GM18858 (cell line): ENCODE measurements around the gene TTLL10.

Experiments used
- ATAC-seq: cut with Tn5 transposase; IDR thresholded peaks from one replicate; pipeline ENCODE4 v1.9.1; 2021; ENCODE audit not compliant: unreplicated experiment

Gene TTLL10, protein sequence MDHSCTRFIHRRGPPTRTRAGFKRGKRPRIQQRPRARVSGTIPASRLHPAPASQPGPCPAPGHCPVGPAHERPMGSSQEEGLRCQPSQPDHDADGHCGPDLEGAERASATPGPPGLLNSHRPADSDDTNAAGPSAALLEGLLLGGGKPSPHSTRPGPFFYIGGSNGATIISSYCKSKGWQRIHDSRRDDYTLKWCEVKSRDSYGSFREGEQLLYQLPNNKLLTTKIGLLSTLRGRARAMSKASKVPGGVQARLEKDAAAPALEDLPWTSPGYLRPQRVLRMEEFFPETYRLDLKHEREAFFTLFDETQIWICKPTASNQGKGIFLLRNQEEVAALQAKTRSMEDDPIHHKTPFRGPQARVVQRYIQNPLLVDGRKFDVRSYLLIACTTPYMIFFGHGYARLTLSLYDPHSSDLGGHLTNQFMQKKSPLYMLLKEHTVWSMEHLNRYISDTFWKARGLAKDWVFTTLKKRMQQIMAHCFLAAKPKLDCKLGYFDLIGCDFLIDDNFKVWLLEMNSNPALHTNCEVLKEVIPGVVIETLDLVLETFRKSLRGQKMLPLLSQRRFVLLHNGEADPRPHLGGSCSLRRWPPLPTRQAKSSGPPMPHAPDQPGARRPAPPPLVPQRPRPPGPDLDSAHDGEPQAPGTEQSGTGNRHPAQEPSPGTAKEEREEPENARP

DNA sequence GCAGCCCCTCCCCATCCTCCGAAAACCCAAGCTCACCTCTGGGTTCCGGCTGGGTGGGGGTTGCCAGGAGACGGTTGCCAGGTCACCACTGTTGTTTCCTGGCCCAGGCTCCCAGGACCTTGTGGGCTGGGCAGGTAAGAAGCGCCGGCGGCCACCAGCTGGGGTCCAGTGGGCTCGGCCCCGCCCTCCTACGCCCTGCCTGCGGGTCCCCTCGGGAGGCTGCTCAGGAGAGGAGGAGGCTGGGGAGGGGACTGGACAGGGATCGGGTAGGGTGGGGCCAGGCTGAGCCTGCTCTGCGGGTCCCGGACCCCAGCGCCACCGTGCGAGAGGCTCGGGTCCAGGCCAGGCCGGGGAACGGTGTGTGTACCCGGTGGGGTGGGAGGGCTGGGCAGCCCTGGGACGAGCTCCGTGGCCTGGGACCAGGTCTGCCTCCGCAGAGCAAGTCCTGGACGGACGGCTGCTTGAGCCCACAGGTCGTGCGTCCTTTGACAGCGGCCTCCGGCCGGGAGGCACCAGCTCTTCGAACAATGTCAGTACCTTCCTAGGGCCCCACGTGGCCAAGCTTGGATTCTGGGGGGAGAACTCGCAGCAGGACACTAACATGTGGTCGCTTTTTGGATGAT, at the start of gene TTLL10:
Gene TTLL10, plus strand, starts transcription at position 88 of the 623 bp plus-strand sequence. CDS start 5,336 bp downstream, outside the sequence.
- ATAC-seq = no peak

DNA sequence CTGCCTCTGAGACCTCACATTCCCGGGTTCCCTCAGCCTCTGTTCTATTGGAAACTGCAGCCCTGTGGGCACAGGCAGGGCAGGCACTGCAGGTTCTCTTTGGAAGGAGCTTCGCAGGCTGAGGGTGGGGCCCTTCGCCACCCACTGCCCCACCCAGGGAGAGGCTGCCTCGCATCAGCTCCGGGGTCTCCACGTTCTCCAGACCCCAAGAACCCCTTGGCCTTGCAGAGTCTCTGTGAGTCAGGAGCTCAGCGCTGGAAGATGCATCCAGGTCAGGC, 49.2 kb upstream of the TTLL10 start:
- no peak for ATAC-seq

DNA sequence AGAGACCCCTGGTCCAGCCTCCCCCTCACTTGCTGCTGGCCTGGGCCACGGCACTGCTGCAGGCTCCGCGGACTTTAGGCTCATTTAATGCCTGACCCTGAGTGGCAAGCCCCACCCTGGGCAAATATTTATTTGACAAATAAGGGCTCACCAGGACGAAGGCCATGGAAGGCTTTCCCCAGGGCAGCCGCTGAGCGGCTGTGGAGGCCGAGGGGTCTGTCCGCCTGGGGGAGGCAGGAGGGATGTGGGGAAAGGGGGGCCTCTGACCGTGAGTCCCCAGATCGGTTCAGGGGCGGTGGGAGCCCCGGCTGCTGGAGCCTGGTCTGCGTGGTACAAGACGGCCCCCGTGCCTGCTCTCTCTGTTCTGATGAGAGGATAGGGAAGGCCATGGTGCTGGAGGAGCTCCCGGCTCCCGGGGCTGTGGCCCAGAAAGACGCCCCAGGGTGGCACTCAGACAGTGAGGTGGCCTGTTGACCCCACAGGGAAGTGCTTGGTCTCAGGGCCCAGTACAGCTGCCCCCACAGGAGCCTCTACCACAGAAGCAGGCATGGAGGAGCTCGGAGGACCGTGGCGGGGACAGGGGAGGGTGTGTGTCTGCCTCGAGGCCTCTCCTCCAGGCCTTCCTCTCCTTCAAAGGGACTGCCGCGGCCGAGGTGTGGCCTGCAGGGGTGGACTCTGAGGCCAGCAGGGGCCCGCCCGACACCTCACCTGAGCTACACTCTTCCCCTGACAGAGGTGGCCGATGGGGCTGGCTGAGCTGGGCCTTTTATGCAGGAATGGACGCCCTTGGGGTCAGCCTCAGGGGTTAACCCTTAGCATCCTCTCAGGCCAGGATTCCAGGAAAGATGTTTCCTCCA, 48.7 kb upstream of the TTLL10 start:
- no peak for ATAC-seq

DNA sequence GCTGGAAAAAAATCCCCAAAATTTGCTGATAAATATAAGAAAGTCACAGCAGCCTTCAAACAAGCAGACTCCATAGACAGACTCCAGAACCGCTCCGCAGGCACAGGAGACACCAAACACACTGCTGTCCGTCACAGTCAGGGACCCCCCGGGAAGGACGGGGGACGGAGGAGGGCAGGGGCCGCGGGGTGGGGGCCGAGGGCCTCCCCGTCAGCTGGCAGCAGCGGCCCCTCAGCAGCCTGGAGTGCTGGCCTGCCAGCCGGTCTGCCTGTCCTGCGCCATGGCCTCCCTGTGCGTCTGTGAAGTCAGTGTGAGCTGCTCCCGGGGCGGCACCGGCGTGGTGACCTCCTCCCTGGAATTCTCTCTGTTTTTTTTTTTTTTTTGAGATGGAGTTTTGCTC, 47.7 kb upstream of the TTLL10 start:
- ATAC-seq = no peak

DNA sequence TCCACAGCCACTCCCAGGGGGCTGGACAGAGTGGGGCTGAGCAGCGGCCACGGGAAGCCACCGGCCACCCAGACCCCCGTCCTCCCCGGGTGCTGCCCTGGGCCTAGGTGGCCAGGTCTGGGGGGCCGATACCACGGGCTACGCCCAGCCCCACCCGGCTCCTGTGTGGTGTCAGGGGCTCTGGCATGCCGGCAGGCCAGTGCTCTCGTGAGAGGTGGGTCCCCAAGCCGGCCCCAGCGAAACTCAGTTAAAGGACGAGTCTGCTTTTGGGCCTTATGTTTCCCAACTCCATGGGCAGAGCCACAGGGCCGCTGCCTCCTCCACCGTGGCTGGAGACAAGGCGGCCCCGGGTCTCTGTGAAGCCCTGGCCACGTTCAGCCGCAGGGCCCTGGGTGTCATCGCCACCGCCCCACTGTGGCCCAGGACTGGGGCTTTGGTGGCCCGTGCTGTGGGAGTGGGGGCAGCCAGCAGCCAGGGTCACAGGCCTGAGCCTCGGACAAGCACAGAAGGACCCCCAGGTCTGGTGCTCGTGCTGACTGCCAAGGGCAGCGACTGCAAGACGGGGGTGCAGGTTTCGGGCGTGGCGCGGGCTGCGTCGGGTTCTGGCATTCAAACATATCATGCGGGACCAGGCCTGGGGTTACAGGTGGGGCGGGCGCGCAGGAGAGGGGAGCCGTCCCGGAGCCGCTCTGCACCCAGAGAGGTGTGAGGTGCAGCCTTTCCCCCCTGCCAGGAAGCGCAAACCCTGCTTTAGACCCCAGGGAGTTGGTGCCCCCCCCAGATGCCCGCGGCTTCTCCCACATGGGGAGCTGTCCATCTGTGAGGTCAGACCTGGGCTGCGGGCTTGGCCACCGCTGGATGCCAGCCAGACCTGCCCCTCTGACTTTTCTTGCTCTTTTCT, 45.9 kb upstream of the TTLL10 start:
- ATAC-seq = no peak

DNA sequence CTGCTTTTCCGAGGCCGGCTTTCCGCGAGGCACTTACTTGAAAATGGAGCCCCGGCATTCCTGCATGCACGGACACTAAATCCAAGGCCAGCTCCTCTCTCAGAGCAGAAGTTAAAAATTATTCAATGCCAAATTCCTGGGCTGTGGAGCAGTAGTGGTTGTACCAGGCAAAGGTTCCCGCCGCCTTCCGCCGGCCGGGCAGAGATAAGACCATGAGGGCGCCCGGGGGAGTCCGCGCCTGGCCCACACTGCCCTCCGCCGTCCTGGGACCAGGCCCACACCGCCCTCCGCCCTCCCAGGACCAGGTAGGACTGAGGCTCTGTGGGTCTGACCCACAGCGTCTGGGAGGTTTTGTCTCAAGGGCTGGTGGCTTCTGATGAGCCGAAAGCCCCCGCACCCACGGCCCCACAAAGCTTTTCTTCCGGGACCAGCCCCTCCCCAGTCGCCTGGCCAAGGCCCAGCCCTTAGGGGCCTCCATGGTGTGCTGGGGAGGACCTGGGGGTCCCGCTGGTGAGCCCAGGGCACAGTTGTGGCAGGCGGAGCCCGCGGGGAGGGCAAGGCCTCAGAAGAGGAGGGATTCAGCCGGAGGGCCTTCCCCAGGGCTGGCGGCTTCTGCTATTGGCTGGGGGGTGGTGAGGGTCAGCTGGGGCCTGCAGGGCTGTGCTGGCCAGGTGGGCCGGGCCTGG, 45.1 kb upstream of the TTLL10 start:
- ATAC-seq = no peak

DNA sequence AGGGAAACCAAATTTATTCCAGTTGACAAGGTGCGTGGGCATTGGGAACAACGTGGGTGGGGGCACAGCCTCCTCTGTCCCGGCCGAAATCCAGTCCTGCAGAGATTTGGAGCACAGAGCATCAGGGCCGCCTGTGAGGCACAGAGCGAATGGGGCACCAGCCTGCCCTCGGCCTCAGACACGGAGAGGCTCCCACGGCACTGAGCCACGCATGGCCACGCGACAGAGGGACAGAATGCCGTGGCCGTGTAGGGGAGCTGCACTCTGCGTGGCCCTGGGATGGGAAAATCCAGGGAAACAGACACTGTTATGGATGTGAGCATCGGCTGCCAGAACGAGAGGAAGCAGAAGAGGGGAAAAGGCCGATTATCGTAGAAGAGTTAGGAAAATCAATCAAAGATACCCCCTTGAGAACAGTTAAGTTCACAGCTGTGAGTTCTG, 44.3 kb upstream of the TTLL10 start:
- ATAC-seq = no peak

DNA sequence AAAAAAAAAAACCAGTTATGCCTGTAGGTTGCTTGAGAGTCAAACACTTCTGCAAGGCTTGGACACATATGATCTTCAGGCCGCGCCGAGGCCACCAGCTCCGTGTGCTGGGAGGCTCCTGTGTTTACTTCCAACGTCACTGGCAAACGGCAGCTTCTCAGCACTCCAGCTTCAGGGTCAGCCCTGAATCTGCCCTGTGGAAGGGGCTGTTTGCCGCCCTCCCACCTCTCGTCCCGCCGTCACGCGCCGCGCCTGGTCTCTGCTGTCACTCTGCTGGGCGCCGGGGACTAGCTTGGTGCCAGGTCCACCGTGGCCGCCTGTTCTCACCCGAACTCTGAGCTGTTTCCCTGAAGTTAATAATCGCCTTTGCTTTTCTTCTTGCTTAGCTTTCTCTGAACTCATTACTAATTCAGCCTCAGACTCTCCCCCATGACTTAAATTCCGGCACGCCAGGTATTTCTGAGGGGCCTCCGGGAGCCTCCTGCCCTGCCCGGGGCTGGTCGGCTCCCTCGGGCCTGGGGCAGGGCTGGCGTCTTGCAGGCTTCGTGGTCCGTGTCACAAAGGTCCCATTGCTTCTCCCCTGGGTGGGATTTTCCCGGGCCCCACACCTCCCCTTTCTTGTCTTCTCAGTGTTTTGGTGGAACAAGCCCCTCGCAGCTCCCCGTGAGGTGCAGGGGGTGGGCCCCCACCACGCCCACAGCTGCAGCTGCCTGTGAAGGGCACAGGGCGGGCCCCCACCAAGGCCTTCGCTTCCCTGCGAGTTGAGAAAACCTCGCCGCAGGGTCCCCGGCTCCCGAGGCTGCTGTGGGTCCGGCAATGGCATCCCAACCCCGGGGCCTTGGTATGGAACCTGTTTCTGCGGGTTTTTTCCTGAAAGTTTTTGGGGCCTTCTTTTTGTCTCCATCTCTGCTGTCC, 43.2 kb upstream of the TTLL10 start:
- ATAC-seq = no peak

DNA sequence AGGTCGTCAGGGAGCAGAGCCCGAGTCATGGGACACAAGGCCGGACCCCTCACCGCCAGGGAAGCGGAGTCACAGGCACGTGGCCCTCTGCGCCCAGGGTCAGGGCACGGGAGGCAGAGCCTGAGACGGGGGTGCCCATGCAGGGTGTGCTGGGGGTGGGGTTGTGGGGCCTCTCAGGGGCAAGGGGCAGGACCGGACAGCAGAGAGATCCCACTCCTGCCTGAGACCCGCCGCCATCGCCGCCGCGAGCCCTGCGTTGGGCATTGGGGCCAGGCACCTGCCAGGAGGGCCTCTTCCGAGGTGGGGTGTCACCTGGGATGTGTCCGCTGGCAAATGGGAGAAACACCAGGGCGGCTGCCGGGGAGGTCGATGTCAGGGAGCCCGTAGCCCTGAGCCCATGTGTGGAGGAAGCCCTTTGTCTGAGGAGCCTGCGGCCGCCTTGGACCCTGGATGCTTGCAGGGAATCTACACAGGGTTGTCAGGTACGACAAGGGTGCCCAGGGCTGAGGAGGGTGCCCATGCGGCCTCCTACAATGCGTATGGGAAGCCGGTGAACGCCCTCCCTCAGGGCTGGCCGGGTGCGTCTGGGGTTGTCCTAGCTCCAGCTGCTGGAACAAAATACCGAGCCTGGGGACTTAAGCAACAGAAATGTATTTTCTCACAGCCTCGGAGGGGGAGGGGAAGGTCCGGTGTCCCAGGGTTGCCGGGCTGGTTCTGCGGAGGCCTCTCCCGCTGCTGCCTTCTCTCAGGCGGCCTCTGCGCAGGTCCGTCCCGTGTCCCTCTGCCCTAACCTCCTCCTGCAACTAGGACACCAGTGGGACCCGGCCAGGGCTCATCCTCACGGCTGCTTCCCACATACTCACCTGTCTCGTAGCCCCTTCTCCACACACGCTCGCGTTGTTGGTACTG, 41.4 kb upstream of the TTLL10 start:
- no peak for ATAC-seq

DNA sequence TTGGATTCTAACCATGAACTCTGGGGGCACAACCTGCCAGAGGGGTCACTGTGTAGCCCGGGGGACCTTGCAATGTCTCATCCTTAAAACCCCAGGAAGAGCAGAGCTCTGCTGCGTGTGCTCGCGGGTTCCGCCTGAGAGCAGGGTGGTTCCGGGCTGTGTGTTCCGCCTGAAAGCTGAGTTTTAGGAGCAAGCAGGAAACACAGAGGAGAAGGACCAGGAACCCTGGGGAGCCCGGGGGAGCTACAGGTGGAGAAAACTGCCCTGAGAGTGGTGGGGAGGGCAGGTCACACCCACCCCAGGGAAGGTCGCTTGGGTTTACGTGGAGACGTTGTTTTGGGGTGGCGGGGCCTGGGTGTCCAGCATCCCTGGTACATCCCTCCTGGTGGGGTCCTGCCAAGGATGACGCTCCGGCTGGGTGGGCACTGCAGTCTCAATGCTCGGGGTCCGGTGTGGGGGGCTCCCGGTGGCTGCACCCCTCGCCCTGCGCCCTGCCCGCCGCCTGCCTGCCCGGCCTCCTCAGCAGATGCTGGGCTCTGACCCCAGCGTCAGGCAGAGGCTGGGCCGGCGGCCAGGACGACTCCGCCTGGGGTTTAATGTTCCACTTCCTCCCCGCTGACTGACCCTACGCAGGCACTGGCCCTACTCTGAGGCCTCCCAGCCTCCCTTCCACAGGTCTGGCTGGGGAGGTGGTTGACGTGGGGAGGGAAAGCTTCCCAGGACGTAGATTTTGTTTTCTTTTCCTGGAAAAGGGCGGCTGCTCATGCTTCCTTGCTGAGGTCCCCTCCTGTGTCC, 40.5 kb upstream of the TTLL10 start:
- ATAC-seq = no peak

DNA sequence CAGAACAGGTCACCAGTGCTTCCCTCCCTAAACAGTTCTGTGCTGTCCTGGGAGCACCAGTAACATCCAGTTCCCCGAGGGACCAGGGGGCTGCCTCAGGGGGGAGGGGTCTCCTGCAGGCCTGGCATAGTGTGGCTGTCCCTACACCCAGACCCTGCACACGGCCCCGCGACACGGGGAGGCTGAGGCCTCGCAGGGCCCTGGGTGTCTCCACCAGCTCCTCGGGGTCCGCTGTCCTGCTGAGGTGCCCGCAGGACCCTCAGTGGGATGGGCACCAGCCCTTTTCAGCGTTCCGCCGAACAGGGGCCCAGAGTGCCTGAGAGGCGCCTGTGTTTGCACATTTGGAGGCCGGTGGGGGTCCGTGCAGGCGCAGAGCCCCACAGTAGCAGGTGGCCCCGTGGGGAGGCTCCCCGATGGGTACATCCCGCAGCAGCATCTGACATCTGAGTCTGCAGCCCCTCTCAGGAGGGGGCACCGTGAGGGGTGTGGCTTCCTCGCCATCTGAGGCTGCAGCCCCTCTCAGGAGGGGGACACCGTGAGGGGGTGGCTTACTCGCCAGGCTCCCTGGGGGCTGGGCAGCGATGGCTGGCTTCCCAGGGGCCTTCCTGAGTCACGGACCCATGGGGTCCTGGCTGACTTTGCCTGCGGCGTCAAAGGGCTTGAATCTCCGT, 39.2 kb upstream of the TTLL10 start:
- no peak for ATAC-seq

DNA sequence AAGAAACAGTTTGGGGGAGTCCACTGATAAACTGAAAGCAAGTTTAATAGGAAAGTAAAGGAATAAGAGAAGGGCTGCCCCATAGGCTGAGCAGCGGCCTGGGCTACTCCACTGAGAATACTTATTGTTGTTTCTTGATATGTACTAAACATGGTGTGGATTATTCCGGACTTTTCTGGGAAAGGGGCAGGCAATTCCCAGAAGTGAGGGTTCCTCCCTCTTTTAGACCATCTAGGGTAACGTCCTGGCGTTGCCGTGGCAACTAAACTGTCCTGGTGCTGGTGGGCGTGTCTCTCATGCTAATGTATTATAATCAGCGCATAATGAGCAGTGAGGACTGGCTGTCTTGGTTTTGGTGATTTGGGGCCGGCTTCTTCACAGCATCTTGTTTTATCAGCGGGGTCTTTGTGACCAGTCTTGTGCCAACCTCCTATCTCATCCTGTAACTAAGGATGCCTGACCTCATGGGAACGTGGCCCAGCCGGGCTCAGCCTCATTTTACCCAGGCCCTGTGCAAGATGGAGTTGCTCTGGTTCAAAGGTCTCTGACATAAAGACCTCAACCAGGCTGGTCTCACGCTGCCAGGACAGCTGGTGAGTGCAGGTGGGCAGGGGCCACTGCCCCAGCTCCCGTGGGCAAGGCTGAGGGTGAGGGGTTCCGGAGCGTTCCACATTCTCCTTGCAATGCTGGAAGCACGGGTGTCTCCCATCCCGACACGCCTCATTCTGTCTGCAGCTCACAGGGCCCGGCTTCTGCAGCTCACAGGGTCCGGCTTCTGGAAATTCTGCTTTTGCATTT, 38.1 kb upstream of the TTLL10 start:
- ATAC-seq = no peak

DNA sequence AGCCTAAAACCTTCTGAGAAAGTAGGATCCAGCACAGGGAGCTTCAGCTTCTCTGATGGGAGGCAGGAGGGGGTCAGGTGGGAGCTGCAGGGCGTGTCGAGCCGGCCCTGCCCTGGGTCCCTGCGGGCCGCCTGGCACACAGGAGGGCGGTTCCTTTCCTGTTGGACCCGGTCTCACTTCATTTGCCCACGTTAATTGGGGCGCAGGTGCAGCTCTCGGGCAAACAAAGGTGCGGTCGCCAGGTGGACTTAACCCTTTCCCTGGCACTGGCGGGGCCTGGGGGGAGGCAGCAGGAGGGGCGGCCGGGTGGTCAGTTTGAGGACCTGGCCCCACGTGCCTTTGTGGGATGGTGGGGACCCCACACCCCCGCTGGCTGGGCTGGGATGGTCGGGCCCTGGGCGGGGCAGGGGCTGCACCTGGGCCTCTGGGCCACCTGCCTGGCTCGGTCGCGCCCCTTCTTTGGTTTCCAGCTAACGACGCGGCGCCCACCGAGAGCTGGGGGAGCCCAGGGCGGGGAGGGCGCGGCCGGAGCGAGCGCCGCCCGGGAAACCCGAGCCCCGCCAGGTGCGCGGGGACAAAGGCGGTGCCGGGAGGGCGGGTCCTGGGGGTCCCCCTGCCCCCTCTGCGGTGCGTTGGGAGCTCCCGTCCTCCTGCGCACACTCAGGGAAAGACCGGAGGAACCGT, 37.0 kb upstream of the TTLL10 start:
- ATAC-seq = no peak

DNA sequence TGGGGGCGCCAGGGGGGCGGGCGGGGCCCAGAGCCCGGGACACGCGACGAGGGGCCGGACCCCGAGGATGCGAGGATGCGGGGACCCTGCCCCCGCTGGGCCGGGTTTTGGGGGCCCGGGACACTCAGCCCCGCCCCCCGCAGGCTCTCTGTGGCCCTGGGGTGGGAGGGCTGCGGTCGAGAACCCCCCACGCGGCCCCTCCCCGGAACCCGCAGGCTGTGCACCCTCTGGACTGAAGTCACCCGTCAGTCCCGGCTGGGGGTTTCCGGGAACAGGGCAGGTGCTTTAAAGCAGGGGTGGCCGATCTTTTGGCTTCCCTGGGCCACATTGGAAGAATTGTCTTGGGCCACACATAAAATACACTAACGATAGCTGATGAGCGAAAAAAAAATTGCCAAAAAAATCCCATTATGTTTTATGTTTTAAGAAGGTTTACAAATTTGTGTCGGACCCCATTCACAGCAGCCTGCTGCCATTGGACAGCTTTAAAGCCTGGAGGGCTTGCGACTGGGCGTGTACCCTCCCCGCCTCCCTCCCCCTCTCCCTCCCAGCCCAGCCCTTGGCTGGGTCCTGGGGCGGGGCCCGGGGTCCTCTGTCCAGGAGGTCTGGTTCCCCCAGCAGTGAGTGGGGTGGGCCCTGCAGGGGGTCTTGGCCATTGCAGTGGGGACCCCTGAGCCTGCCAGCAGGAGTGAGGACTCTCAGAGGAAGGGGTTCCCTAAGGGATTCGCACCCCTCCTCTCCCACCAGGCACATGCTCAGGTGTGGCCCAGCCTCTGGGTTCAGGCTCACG, 36.2 kb upstream of the TTLL10 start:
- no peak for ATAC-seq
